Heart right ventricle (tissue), 16 donors: ENCODE measurements around the gene DLST. TPM values are rescaled to one million over a fixed set of nuclear protein-coding genes. Genes with fewer than 3 reads are reported as not detected.
"Not testable (repeated sequence)": the region's sequence is repeated elsewhere in the genome, so short reads cannot be mapped to it uniquely, and the experiment has no call there.

Experiments
- ATAC-seq, 8 donors: fragments of 200-7000 bp; cut with Tn5 transposase; one replicate each; pipeline ENCODE4 v1.9.1; 2020; ENCODE audit warnings: mild to moderate bottlenecking in 8 of 8, moderate library complexity in 8 of 8, moderate number of reproducible peaks in 1 of 8
- DNase-seq, 2 donors: peaks; one replicate each; pipeline ENCODE4 v3.0.0-alpha.2; 2020
- H3K27ac ChIP-seq, 10 donors: fragments of 200-600 bp; sonication (generic) in 2 of 10; one replicate each; pipeline versions ENCODE4 v1.5.0 to v1.8.0; 2020 to 2022; ENCODE audit warnings: mild to moderate bottlenecking in 3 of 10
- H3K27me3 ChIP-seq, 7 donors: fragments of 200-600 bp; one replicate each; pipeline ENCODE4 v1.8.0; 2021 to 2022; ENCODE audit warnings: mild to moderate bottlenecking in 2 of 7
- H3K36me3 ChIP-seq, 9 donors: fragments of 200-600 bp; sonication (generic) in 1 of 9; one replicate each; pipeline versions ENCODE4 v1.5.0 to v1.8.0; 2020 to 2022; ENCODE audit warnings: mild to moderate bottlenecking in 2 of 9
- H3K4me1 ChIP-seq, 9 donors: fragments of 200-600 bp; sonication (generic) in 1 of 9; one replicate each; pipeline versions ENCODE4 v1.5.0 to v1.8.0; 2020 to 2022; ENCODE audit warnings: mild to moderate bottlenecking in 4 of 9
- H3K4me3 ChIP-seq, 10 donors: fragments of 200-600 bp; sonication (generic) in 2 of 10; one replicate each; pipeline versions ENCODE4 v1.5.0 to v1.8.0; 2020 to 2022; ENCODE audit warnings: mild to moderate bottlenecking in 7 of 10, moderate library complexity in 2 of 10
- H3K9me3 ChIP-seq, 11 donors: fragments of 200-600 bp in 10 of 11; sonication (generic) in 2 of 11; one replicate each; pipeline versions ENCODE4 v1.5.0 to v1.8.0; 2013 to 2022; ENCODE audit warnings: mild to moderate bottlenecking in 2 of 11, control low read depth in 1 of 11, moderate library complexity in 1 of 11
- WGBS, 2 donors: extraction: QIAGEN DNeasy Blood & Tissue Kit; methylation state at CpG; one replicate each; pipeline ENCODE4 v1.1.7; 2013; ENCODE audit warnings: inconsistent platforms in 1 of 2; 5-methylcytosine and 5-hydroxymethylcytosine counted together
- intact Hi-C, 10 donors: fragments of 100-400 bp; cut with DNase I; formaldehyde crosslinking; loops; one replicate each; pipeline versions ENCODE4 v1.11.1 to v1.14.2; 2022
- polyA plus RNA-seq, 2 donors: library from polyadenylated mRNA; stranded (reverse); fragments of 200-250 nt; gene quantifications; one replicate each; pipeline ENCODE4 v1.2.3, GENCODE V29; 2013
- total RNA-seq, 10 donors: library from RNA; stranded (reverse); fragmentation: NEBNext Ultra II Directional in 3 of 10; extraction: Animal tissue kit (Norgen Biotek cat#: 25700) in 3 of 10; gene quantifications; one replicate each; pipeline versions ENCODE4 v1.2.1 to v1.2.4, GENCODE V29; 2021 to 2023
- TF ChIP-seq, protein P1 (sequence below), 9 donors: fragments of 200-600 bp; sonication (generic) in 2 of 9; IDR thresholded peaks; one replicate each; pipeline versions ENCODE4 v1.5.0 to v1.8.0; 2021 to 2022; ENCODE audit warnings: antibody characterized with exemption in 9 of 9, mild to moderate bottlenecking in 5 of 9, moderate library complexity in 1 of 9
- donor health status: Arrhythmogenic right ventricular cardiomyopathy.
- donor health status: ischemic (EF 13 %, LVEDD 7.1; RV severe dilation, severe dysfunction).
- donor health status: healthy with polysubstance abuse.
- donor health status: DM: no; HTN: yes; CAD: no.
- donor health status: DM: no; HTN: no; CAD: no.
- donor health status: ischemic (EF 25% LVEDD 6.9; RV normal size, moderate dysfunction).
- donor health status: ischemic (EF 25% LVEDD 5.7; RV mildly dilated, moderate dysfunction).
- donor health status: healthy.
- donor health status: DM: yes; HTN: yes; CAD: no.
- donor health status: Ischemic cardiomyopathy.
- donor health status: ischemic (EF 35%, LVEDD 5.7; RV mildly dilated, moderate dysfunction).
- donor health status: nonischemic (EF 11% LVEDD 7.7; RV severe dilation, severe dysfunction).
- donor health status: DM: yes; HTN: yes; CAD: no.
- donor health status: PGD.
- donor health status: ischemic (EF 29% LVEDD 5.4; RV normal size, mild dysfunction).
- donor health status: nonischemic (EF 23%, LVEDD 6.1; RV moderate dilation, normal function).

DLST gene
- total and polyA plus RNA-seq, 12 donors, result 52.5 to 273 (median 226) TPM

DNA sequence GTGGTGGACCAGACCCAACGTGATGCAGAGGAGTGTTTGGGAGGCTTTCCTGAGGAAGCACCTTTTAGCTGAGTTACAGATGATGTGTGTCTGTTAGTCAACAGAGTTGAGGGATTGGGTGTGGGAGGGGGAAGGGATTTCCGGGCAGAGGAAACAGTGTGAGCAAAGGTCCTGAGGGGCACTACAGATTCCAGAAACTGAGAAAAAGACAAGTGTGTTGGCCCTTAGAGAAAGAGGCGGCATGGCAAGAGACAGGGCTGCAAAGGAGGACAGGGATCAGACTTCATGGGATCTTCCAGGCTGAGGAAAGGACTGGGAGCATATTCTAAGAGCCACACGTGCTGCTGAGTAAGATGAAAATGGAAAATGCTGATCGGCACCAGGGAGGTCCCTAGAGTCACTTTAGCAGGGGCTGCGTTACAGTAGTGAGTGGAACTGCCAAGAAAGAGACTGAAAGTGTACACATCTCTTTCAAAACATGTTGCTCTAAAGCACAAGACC lies 50.7 kb downstream of the DLST start:
- TF ChIP-seq, protein P1, sequence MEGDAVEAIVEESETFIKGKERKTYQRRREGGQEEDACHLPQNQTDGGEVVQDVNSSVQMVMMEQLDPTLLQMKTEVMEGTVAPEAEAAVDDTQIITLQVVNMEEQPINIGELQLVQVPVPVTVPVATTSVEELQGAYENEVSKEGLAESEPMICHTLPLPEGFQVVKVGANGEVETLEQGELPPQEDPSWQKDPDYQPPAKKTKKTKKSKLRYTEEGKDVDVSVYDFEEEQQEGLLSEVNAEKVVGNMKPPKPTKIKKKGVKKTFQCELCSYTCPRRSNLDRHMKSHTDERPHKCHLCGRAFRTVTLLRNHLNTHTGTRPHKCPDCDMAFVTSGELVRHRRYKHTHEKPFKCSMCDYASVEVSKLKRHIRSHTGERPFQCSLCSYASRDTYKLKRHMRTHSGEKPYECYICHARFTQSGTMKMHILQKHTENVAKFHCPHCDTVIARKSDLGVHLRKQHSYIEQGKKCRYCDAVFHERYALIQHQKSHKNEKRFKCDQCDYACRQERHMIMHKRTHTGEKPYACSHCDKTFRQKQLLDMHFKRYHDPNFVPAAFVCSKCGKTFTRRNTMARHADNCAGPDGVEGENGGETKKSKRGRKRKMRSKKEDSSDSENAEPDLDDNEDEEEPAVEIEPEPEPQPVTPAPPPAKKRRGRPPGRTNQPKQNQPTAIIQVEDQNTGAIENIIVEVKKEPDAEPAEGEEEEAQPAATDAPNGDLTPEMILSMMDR (IDR thresholded peaks at IDR 0.05), result no peak
- ATAC-seq, result peak; percentile 33 to 74 (median 70)
- intact Hi-C loops, result loop anchor here in 1 of 10 donors (10.0 kb wide), 1 partner anchor 362 kb away; no protein-coding TSS in a partner anchor
- 23 to 38% methylated on average over 6 of the region's 6 CpGs for WGBS, 2 donors
- Histone ChIP-seq H3K9me3 (no peaks in the 10 kb centered on the region), H3K4me1 (peaks cover 9 to 48% (median 40%) of the 10 kb centered on the region in 9 donors), H3K4me3 (no peak overlapping the region), H3K27me3 (no peaks in the 10 kb centered on the region), H3K36me3 (no peaks in the 10 kb centered on the region), H3K27ac (peak overlapping the region in 9 of 10 donors; percentile 33 to 80 (median 55))
- DNase-seq, result no peak

DNA sequence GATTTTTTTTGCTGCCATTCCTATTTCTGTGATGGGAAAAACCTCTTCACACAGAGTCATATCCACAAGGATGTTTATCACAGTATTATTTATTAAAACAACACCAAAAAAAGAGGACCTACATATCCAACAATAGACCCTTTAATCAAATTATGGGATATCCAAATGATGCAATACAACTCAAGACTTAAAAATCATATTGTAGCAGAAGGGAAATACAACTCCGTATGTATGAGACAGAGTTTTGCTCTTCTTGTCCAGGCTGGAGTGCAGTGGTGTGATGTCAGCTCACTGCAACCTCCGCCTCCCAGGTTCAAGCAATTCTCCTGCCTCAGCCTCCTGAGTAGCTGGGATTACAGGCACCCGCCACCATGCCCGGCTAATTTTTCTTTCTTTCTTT lies 51.2 kb downstream of the DLST start:
- H3K27me3 ChIP-seq, ATAC-seq, H3K36me3 ChIP-seq, H3K9me3 ChIP-seq, DNase-seq, H3K4me3 ChIP-seq: not testable (repeated sequence)
- Histone ChIP-seq H3K4me1 (peaks cover 9 to 48% (median 40%) of the 10 kb centered on the region in 9 donors), H3K27ac (peak overlapping the region in 9 of 10 donors; percentile 33 to 80 (median 55))
- intact Hi-C loops, result loop anchor here in 1 of 10 donors (10.0 kb wide), 1 partner anchor 362 kb away; no protein-coding TSS in a partner anchor
- WGBS, 2 donors, result 65 to 66% methylated on average over 4 of the region's 4 CpGs

DNA sequence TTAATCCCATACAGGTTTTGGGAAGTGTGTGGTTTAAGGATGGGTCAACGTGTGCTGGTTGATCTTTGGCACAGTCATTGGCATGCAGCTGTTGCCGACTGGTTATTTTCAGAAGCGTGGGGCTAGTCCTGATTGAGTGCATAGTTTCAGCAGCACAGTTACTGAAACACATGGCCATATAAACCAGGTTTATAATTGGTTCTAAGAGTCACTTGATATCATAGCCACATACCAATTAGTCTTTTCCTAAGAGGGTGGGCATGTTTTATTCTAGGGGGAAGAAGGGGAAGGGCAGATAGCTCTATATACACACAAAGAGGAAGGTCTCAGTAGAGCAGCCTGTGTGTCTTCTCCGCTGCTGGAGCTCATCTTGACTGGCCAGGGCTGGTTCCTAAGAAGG lies 52.3 kb downstream of the DLST start:
- intact Hi-C loops, result loop anchor here in 1 of 10 donors (10.0 kb wide), 1 partner anchor 361 kb away; no protein-coding TSS in a partner anchor
- 45 to 52% methylated on average over 4 of the region's 4 CpGs for WGBS, 2 donors

DNA sequence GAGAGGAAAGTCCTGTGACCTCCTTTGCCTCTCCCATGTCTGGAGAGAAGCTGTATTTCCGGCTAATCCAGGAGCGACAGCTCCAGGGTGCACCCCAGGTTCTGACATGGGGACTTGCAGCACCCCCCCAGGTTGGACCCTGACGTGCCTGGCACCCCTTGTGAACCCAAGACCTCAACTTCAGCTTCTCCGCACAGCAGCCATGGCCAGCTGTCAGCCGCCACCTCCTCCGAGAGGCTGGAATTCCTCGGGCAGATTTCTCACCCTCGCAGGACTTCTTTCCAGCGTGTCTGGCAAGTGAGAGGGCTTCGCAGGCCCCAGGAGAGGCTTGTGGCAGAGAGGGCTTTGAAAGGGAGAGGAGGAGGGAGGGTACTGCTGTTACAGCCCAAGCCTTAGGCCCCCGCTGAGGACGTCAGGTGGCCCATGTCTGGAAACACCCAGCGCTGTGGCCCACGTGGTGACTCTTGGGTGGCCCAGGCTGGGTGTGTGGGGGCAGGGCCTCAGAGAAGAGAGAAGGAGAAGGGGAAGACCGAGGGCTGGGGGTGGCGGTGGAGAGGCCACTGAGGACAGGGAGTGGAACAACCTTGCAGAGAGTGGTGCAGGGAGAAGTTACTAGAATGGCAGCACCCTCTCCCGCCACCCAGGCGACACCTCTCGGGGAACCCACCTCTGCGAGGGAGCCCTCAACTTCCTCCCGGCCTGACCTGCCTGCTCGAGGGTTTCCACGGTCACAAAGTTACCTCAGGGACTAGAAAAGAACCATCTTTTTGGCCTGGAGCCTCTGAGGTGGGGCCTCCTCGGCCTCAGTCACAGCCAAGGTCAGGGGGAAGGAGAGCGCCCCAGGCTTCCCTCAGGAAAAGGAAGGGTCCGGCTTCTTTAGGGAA lies 53.0 kb downstream of the DLST start:
- peak; percentile 32 to 70 (median 58) for ATAC-seq
- 61 to 62% methylated on average over 26 of the region's 26 CpGs for WGBS, 2 donors
- TF ChIP-seq, protein P1 (IDR thresholded peaks at IDR 0.05), result no peak
- intact Hi-C loops, result loop anchor here in 1 of 10 donors (10.0 kb wide), 1 partner anchor 360 kb away; no protein-coding TSS in a partner anchor
- no peaks in the 10 kb centered on the region for H3K36me3 ChIP-seq
- no peaks in the 10 kb centered on the region for H3K9me3 ChIP-seq
- DNase-seq, result peak in 1 of 2 donors; percentile 52
- H3K4me1 ChIP-seq, result peaks cover 14 to 61% (median 55%) of the 10 kb centered on the region in 9 donors
- peak overlapping the region in 8 of 10 donors; percentile 23 to 80 (median 65) for H3K27ac ChIP-seq
- H3K27me3 ChIP-seq, result no peaks in the 10 kb centered on the region
- no peak overlapping the region for H3K4me3 ChIP-seq

More for the DNA sequence above, 52.3 kb downstream of the DLST start:
- H3K36me3 ChIP-seq, result no peaks in the 10 kb centered on the region
- ATAC-seq, result peak in 7 of 8 donors; percentile 6 to 45 (median 25)
- DNase-seq, result no peak
- no peaks in the 10 kb centered on the region for H3K27me3 ChIP-seq
- peak overlapping the region in 8 of 10 donors; percentile 49 to 80 (median 65) for H3K27ac ChIP-seq
- peaks cover 9 to 55% (median 48%) of the 10 kb centered on the region in 9 donors for H3K4me1 ChIP-seq
- TF ChIP-seq, protein P1 (IDR thresholded peaks at IDR 0.05), result no peak
- no peaks in the 10 kb centered on the region for H3K9me3 ChIP-seq
- H3K4me3 ChIP-seq, result no peak overlapping the region
